ENCODE results near the gene TMEFF2.

The TMEFF2 gene

GRCh38 chr2:191976436-191976835, 218.3 kb downstream of the TMEFF2 start:
- TF ChIP-seq POLR2AphosphoS5 (IDR thresholded peaks at IDR 0.05; ENCODE audit: low read depth, low read length) = no peak
- no peak for TF ChIP-seq FOXP2 (optimal IDR thresholded peaks at IDR 0.05; ENCODE audit: borderline replicate concordance, extremely low read depth, extremely low read length, insufficient read depth)
- TF ChIP-seq SIN3A (IDR thresholded peaks at IDR 0.05; ENCODE audit: borderline replicate concordance, insufficient read depth, low read length) = no peak
- no peak for TF ChIP-seq REST (IDR thresholded peaks at IDR 0.05; ENCODE audit: insufficient read depth in 1 of 2, low read depth in 2 of 2, low read length in 2 of 2)
- no peak for TF ChIP-seq TAF1 (IDR thresholded peaks at IDR 0.05; ENCODE audit: borderline replicate concordance, insufficient read depth, low read length)

GRCh38 chr2:191974676-191975075, 220.1 kb downstream of the TMEFF2 start:
- TF ChIP-seq REST (IDR thresholded peaks at IDR 0.05; ENCODE audit: insufficient read depth in 1 of 2, low read depth in 2 of 2, low read length in 2 of 2) = no peak
- no peak for TF ChIP-seq SIN3A (IDR thresholded peaks at IDR 0.05; ENCODE audit: borderline replicate concordance, insufficient read depth, low read length)
- TF ChIP-seq FOXP2 (optimal IDR thresholded peaks at IDR 0.05; ENCODE audit: borderline replicate concordance, extremely low read depth, extremely low read length, insufficient read depth) = no peak
- TF ChIP-seq POLR2AphosphoS5 (IDR thresholded peaks at IDR 0.05; ENCODE audit: low read depth, low read length) = no peak
- no peak for TF ChIP-seq TAF1 (IDR thresholded peaks at IDR 0.05; ENCODE audit: borderline replicate concordance, insufficient read depth, low read length)

- no peak for TF ChIP-seq REST (IDR thresholded peaks at IDR 0.05; ENCODE audit: insufficient read depth in 1 of 2, low read depth in 2 of 2, low read length in 2 of 2)
- TF ChIP-seq FOXP2 (optimal IDR thresholded peaks at IDR 0.05; ENCODE audit: borderline replicate concordance, extremely low read depth, extremely low read length, insufficient read depth) = no peak
- TF ChIP-seq SIN3A (IDR thresholded peaks at IDR 0.05; ENCODE audit: borderline replicate concordance, insufficient read depth, low read length) = no peak
- TF ChIP-seq TAF1 (IDR thresholded peaks at IDR 0.05; ENCODE audit: borderline replicate concordance, insufficient read depth, low read length) = no peak
- no peak for TF ChIP-seq POLR2AphosphoS5 (IDR thresholded peaks at IDR 0.05; ENCODE audit: low read depth, low read length)
These were observed 223.9 kb downstream of the TMEFF2 start for GRCh38 chr2:191970867-191971266.

DNA sequence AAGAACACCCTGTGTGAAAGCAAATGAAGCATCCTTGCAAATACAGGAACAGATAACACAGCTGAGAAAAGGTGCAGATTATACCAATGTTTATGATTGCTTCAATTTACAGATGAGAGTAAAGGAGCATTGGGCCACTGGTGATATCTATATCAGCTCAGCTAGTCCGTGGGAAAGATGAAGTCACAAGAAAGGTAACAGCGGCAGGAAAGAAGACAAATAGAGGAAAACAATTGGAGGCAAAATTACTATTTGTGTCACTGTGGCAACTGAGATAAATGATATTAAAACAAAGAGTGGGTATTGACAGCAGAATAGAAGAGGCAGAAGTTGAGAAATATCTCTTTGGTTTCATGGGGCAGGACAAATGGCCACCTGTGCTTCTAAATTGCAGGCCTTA, 226.6 kb downstream of the TMEFF2 start:
- TF ChIP-seq REST (IDR thresholded peaks at IDR 0.05; ENCODE audit: insufficient read depth in 1 of 2, low read depth in 2 of 2, low read length in 2 of 2) = no peak
- no peak for TF ChIP-seq POLR2AphosphoS5 (IDR thresholded peaks at IDR 0.05; ENCODE audit: low read depth, low read length)
- no peak for TF ChIP-seq FOXP2 (optimal IDR thresholded peaks at IDR 0.05; ENCODE audit: borderline replicate concordance, extremely low read depth, extremely low read length, insufficient read depth)
- no peak for TF ChIP-seq TAF1 (IDR thresholded peaks at IDR 0.05; ENCODE audit: borderline replicate concordance, insufficient read depth, low read length)
- no peak for TF ChIP-seq SIN3A (IDR thresholded peaks at IDR 0.05; ENCODE audit: borderline replicate concordance, insufficient read depth, low read length)

DNA sequence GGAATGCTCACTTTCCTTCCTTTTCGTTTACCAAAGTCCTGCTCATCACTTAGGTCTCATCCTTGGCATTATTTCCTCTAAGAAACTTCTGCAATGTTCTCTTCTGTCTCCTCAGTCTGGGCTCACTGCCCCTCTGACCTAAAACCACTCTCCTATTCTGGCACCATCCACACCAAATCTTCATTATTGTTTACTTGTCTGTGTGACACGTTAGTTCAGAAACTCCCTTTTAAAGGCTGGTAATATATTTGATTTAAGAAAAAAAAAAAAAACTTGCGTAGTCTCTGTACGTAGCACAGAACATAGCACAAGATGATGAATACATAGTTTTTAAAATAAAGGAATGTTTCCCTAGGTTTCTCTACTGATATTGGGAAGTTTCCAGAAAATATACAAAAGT, 229.0 kb downstream of the TMEFF2 start:
- no peak for TF ChIP-seq FOXP2 (optimal IDR thresholded peaks at IDR 0.05; ENCODE audit: borderline replicate concordance, extremely low read depth, extremely low read length, insufficient read depth)
- TF ChIP-seq SIN3A (IDR thresholded peaks at IDR 0.05; ENCODE audit: borderline replicate concordance, insufficient read depth, low read length) = no peak
- TF ChIP-seq REST (IDR thresholded peaks at IDR 0.05; ENCODE audit: insufficient read depth in 1 of 2, low read depth in 2 of 2, low read length in 2 of 2) = no peak
- no peak for TF ChIP-seq POLR2AphosphoS5 (IDR thresholded peaks at IDR 0.05; ENCODE audit: low read depth, low read length)
- TF ChIP-seq TAF1 (IDR thresholded peaks at IDR 0.05; ENCODE audit: borderline replicate concordance, insufficient read depth, low read length) = no peak

Measured in PFSK-1 (cell line).